Spleen (tissue), 11 donors: ENCODE measurements around the gene STYK1. TPM values are rescaled to one million over a fixed set of nuclear protein-coding genes. Genes with fewer than 3 reads are reported as not detected.

Experiments
- DNase-seq: peaks from one replicate; pipeline ENCODE4 v3.0.0-alpha.2; 2020
- H3K27ac ChIP-seq, 8 donors: fragments of 200-600 bp; sonication (generic) in 7 of 8; 1 replicate in 4 of 8; 2 replicates in 4 of 8; pipeline versions ENCODE4 v1.5.0 to v1.8.0; 2016 to 2021; ENCODE audit warnings: inconsistent platforms in 4 of 8, mild to moderate bottlenecking in 4 of 8, moderate library complexity in 1 of 8
- H3K27me3 ChIP-seq, 7 donors: fragments of 200-600 bp; sonication (generic) in 6 of 7; replicated peaks in 1 of 7; 1 replicate in 4 of 7; 2 replicates in 3 of 7; pipeline versions ENCODE4 v1.5.0 to v1.8.0; 2016 to 2021; ENCODE audit warnings: inconsistent platforms in 3 of 7, mild to moderate bottlenecking in 1 of 7
- H3K36me3 ChIP-seq, 6 donors: fragments of 200-600 bp; sonication (generic) in 5 of 6; 1 replicate in 4 of 6; 2 replicates in 2 of 6; pipeline versions ENCODE4 v1.5.0 to v1.8.0; 2016 to 2021; ENCODE audit warnings: inconsistent platforms in 2 of 6
- H3K4me1 ChIP-seq, 6 donors: fragments of 200-600 bp; sonication (generic) in 5 of 6; 1 replicate in 3 of 6; 2 replicates in 3 of 6; pipeline versions ENCODE4 v1.5.0 to v1.8.0; 2016 to 2021; ENCODE audit warnings: inconsistent platforms in 3 of 6
- H3K4me3 ChIP-seq, 8 donors: fragments of 200-600 bp; sonication (generic) in 7 of 8; 1 replicate in 4 of 8; 2 replicates in 4 of 8; pipeline versions ENCODE4 v1.5.0 to v1.8.0; 2016 to 2021; ENCODE audit warnings: inconsistent platforms in 4 of 8, mild to moderate bottlenecking in 4 of 8, moderate library complexity in 2 of 8
- H3K9me3 ChIP-seq, 8 donors: fragments of 200-600 bp; sonication (generic) in 7 of 8; 1 replicate in 4 of 8; 2 replicates in 4 of 8; pipeline versions ENCODE4 v1.5.0 to v1.8.0; 2016 to 2021; ENCODE audit warnings: inconsistent platforms in 4 of 8
- CTCF ChIP-seq, 11 experiments: fragments of 200-600 bp in 7 of 11; fragments of 450-650 bp in 4 of 11; sonication (generic) in 4 of 11; IDR thresholded peaks in 8 of 11; conservative IDR thresholded peaks in 3 of 11; 1 replicate in 7 of 11; 2 replicates in 4 of 11; pipeline versions ENCODE4 v1.4.0 to v1.8.0; 2016 to 2021; ENCODE audit warnings: antibody characterized with exemption in 11 of 11, inconsistent platforms in 4 of 11, mild to moderate bottlenecking in 1 of 11
- POLR2A ChIP-seq, 3 donors: fragments of 450-650 bp; IDR thresholded peaks; one replicate each; pipeline ENCODE4 v1.5.1; 2017; ENCODE audit warnings: antibody characterized with exemption in 3 of 3, mild to moderate bottlenecking in 1 of 3
- POLR2AphosphoS5 ChIP-seq, 3 donors: sonication (generic); formaldehyde crosslinking; IDR thresholded peaks; one replicate each; pipeline ENCODE4 v1.5.1; 2017; ENCODE audit warnings: antibody characterized with exemption in 3 of 3
- WGBS, 5 donors: extraction: QIAGEN DNeasy Blood & Tissue Kit in 3 of 5; methylation state at CpG; one replicate each; pipeline versions ENCODE4 v1.1.5 to v1.1.7; 2013 to 2018; 5-methylcytosine and 5-hydroxymethylcytosine counted together
- intact Hi-C: fragments of 100-400 bp; cut with DNase I; formaldehyde crosslinking; loops from one replicate; pipeline ENCODE4 v1.15.0; 2023; ENCODE audit warnings: low total_unique reads
- polyA plus RNA-seq, 3 donors: library from polyadenylated mRNA; stranded (reverse); fragments of 200-250 nt; gene quantifications; one replicate each; pipeline ENCODE4 v1.2.1, GENCODE V29; 2013
- total RNA-seq, 7 donors: library from RNA; depleted of rRNA in 3 of 7; stranded (reverse); fragments of >200 nt in 3 of 7; fragmentation: NEBNext Ultra II Directional in 4 of 7; extraction: Animal tissue kit (Norgen Biotek cat#: 25700) in 4 of 7; gene quantifications; one replicate each; pipeline versions ENCODE4 v1.1.0 to v1.2.1, GENCODE V29; 2016 to 2021
- donor health status: healthy with polysubstance abuse.
- donor health status: DM: no; HTN: no; CAD: no; lungs with moderate emphysema.
- donor health status: DM: no; HTN: no; CAD: no.
- donor health status: Bipolar disorder and iron deficiency.
- donor health status: healthy.
- donor health status: DM: no; HTN: no; CAD: no.
- donor health status: DM: yes; HTN: yes; CAD: no.

The STYK1 gene
- total and polyA plus RNA-seq, 10 donors: 0.17 to 2.4 (median 0.77) TPM

GRCh38 chr12:10636611-10637010 is 37.2 kb downstream of the STYK1 start:
- no peak overlapping the region for H3K4me3 ChIP-seq
- H3K27ac ChIP-seq: no peak overlapping the region
- no peaks in the 10 kb centered on the region for H3K9me3 ChIP-seq
- no peak for DNase-seq
- H3K27me3 ChIP-seq: no peaks in the 10 kb centered on the region
- H3K36me3 ChIP-seq: no peaks in the 10 kb centered on the region
- 70 to 81% (median 72%) methylated on average over 6 of the region's 6 CpGs for WGBS, 5 donors
- intact Hi-C loops: no loop called here
- TF ChIP-seq CTCF (IDR thresholded peaks at IDR 0.05 in 8 of 11, conservative IDR thresholded peaks at IDR 0.05 in 3 of 11) (no peak), POLR2AphosphoS5 (IDR thresholded peaks at IDR 0.05) (no peak), POLR2A (IDR thresholded peaks at IDR 0.05) (no peak)
- H3K4me1 ChIP-seq: no peaks in the 10 kb centered on the region

- intact Hi-C loops: no loop called here
- Histone ChIP-seq H3K4me1 (no peaks in the 10 kb centered on the region), H3K36me3 (no peaks in the 10 kb centered on the region), H3K27me3 (no peaks in the 10 kb centered on the region), H3K27ac (no peak overlapping the region), H3K9me3 (no peaks in the 10 kb centered on the region), H3K4me3 (no peak overlapping the region)
- DNase-seq: no peak
- no peak for TF ChIP-seq CTCF (IDR thresholded peaks at IDR 0.05 in 8 of 11, conservative IDR thresholded peaks at IDR 0.05 in 3 of 11)
- no peak for TF ChIP-seq POLR2A (IDR thresholded peaks at IDR 0.05)
- no peak for TF ChIP-seq POLR2AphosphoS5 (IDR thresholded peaks at IDR 0.05)
- 85 to 98% (median 96%) methylated on average over 3 of the region's 3 CpGs for WGBS, 5 donors
Measured at GRCh38 chr12:10636124-10636523, 37.7 kb downstream of the STYK1 start.

- DNase-seq: no peak
- H3K4me1 ChIP-seq: no peaks in the 10 kb centered on the region
- no peaks in the 10 kb centered on the region for H3K27me3 ChIP-seq
- H3K27ac ChIP-seq: no peak overlapping the region
- intact Hi-C loops: no loop called here
- WGBS, 5 donors: 53 to 59% (median 55%) methylated on average over 2 of the region's 2 CpGs
- H3K36me3 ChIP-seq: no peaks in the 10 kb centered on the region
- no peaks in the 10 kb centered on the region for H3K9me3 ChIP-seq
- no peak overlapping the region for H3K4me3 ChIP-seq
- TF ChIP-seq POLR2AphosphoS5 (IDR thresholded peaks at IDR 0.05) (no peak), CTCF (IDR thresholded peaks at IDR 0.05 in 8 of 11, conservative IDR thresholded peaks at IDR 0.05 in 3 of 11) (no peak), POLR2A (IDR thresholded peaks at IDR 0.05) (no peak)
Measured at GRCh38 chr12:10635306-10635705, 38.5 kb downstream of the STYK1 start.

- Histone ChIP-seq H3K36me3 (no peaks in the 10 kb centered on the region), H3K4me1 (no peaks in the 10 kb centered on the region), H3K27ac (no peak overlapping the region), H3K9me3 (no peaks in the 10 kb centered on the region), H3K4me3 (no peak overlapping the region), H3K27me3 (no peaks in the 10 kb centered on the region)
- TF ChIP-seq POLR2A (IDR thresholded peaks at IDR 0.05) (no peak), POLR2AphosphoS5 (IDR thresholded peaks at IDR 0.05) (no peak), CTCF (IDR thresholded peaks at IDR 0.05 in 8 of 11, conservative IDR thresholded peaks at IDR 0.05 in 3 of 11) (no peak)
- 88 to 94% (median 90%) methylated on average over 5 of the region's 5 CpGs for WGBS, 5 donors
- intact Hi-C loops: no loop called here
- DNase-seq: no peak
Measured at GRCh38 chr12:10634427-10634826, 39.4 kb downstream of the STYK1 start.
